ENCODE measurements around the gene GRAP2. TPM values are rescaled to one million over a fixed set of nuclear protein-coding genes. Genes with fewer than 3 reads are reported as not detected.

The GRAP2 gene
- total RNA-seq, 1 experiment from 2014 or later: 0.42 TPM

- H3K27me3 ChIP-seq (ENCODE audit: insufficient read depth, low read length): peaks cover 57% of the 10 kb centered on the region
- ChIA-PET RAD21 (ENCODE audit: low non-redundant PET in 1 of 2, low total read pairs in 2 of 2, uncharacterized antibody in 2 of 2, unreplicated experiment in 2 of 2) (no interaction called here), CTCF (no interaction called here), POLR2A (no interaction called here)
- no peaks in the 10 kb centered on the region for H3K9me3 ChIP-seq (ENCODE audit: control insufficient read depth in 1 of 2, insufficient read depth in 1 of 2, low read depth in 1 of 2, low read length in 2 of 2)
- no TSS peak for BruUV-seq (replicated peaks)
- H3K36me3 ChIP-seq (ENCODE audit: control insufficient read depth in 1 of 2, insufficient read depth in 2 of 2, low read length in 2 of 2): no peaks in the 10 kb centered on the region
- no peak overlapping the region for H3K4me2 ChIP-seq (ENCODE audit: low read length)
- intact Hi-C loops (cut with micrococcal nuclease): no loop called here
- TF ChIP-seq SRF (IDR thresholded peaks at IDR 0.05; ENCODE audit: low read depth) (no peak), EGR1 (IDR thresholded peaks at IDR 0.05; ENCODE audit: low read depth) (no peak), POLR2AphosphoS5 (IDR thresholded peaks at IDR 0.05; ENCODE audit: low read depth, low read length) (no peak), EZH2 (IDR thresholded peaks at IDR 0.05) (no peak), CTCF (IDR thresholded peaks at IDR 0.05 in 2 of 3, conservative IDR thresholded peaks at IDR 0.05 in 1 of 3; ENCODE audit: borderline replicate concordance in 1 of 3, insufficient read depth in 1 of 3, low read depth in 2 of 3, low read length in 2 of 3) (no peak), CEBPB (IDR thresholded peaks at IDR 0.05; ENCODE audit: low read depth) (no peak), YY1 (IDR thresholded peaks at IDR 0.05; ENCODE audit: extremely low read depth, insufficient replicate concordance, low read depth, low read length) (no peak)
- H3K79me2 ChIP-seq (ENCODE audit: insufficient read depth, low read length): no peaks in the 10 kb centered on the region
- no peak for ATAC-seq
- H3K9me2 ChIP-seq (ENCODE audit: insufficient read depth): no peaks in the 10 kb centered on the region
- H3K9ac ChIP-seq (ENCODE audit: low read length): no peak overlapping the region
- no peaks in the 10 kb centered on the region for H3K4me1 ChIP-seq (ENCODE audit: control insufficient read depth in 1 of 2, insufficient read depth in 2 of 2, low read length in 2 of 2)
- no peak overlapping the region for H3K27ac ChIP-seq (ENCODE audit: low read depth, low read length)
- H3K4me3 ChIP-seq (replicated peaks in 1 of 2; ENCODE audit: low read depth in 1 of 2, low read length in 2 of 2): no peak overlapping the region
- H2AFZ ChIP-seq (ENCODE audit: low read depth, low read length, poor library complexity, severe bottlenecking): no peak overlapping the region
- no peak for DNase-seq (ENCODE audit: low read depth, low spot score)
- no peaks in the 10 kb centered on the region for H4K20me1 ChIP-seq (ENCODE audit: insufficient read depth)
Observed at GRCh38 chr22:39907047-39907446, 6.2 kb downstream of the GRAP2 start.

GRCh38 chr22:39907605-39908097, 6.8 kb downstream of the GRAP2 start:
- DNase-seq (ENCODE audit: low read depth, low spot score) (no peak), ATAC-seq (no peak)
- no peak overlapping the region for H3K9ac ChIP-seq (ENCODE audit: low read length)
- H4K20me1 ChIP-seq (ENCODE audit: insufficient read depth): no peaks in the 10 kb centered on the region
- CTCF ChIA-PET: no interaction called here
- H3K4me1 ChIP-seq (ENCODE audit: control insufficient read depth in 1 of 2, insufficient read depth in 2 of 2, low read length in 2 of 2): no peaks in the 10 kb centered on the region
- TF ChIP-seq ZFX (IDR thresholded peaks at IDR 0.05) (no peak), YY1 (IDR thresholded peaks at IDR 0.05; ENCODE audit: extremely low read depth, insufficient replicate concordance, low read depth, low read length) (no peak)
- no peak overlapping the region for H3K4me3 ChIP-seq (replicated peaks in 1 of 2; ENCODE audit: low read depth in 1 of 2, low read length in 2 of 2)
- no peaks in the 10 kb centered on the region for H3K9me2 ChIP-seq (ENCODE audit: insufficient read depth)
- H2AFZ ChIP-seq (ENCODE audit: low read depth, low read length, poor library complexity, severe bottlenecking): no peak overlapping the region
- no peaks in the 10 kb centered on the region for H3K36me3 ChIP-seq (ENCODE audit: control insufficient read depth in 1 of 2, insufficient read depth in 2 of 2, low read length in 2 of 2)
- no peaks in the 10 kb centered on the region for H3K9me3 ChIP-seq (ENCODE audit: control insufficient read depth in 1 of 2, insufficient read depth in 1 of 2, low read depth in 1 of 2, low read length in 2 of 2)
- POLR2A ChIA-PET: no interaction called here
- BruUV-seq (replicated peaks): no TSS peak
- intact Hi-C loops (cut with micrococcal nuclease): no loop called here
- H3K4me2 ChIP-seq (ENCODE audit: low read length): no peak overlapping the region
- RAD21 ChIA-PET (ENCODE audit: low non-redundant PET in 1 of 2, low total read pairs in 2 of 2, uncharacterized antibody in 2 of 2, unreplicated experiment in 2 of 2): no interaction called here
- H3K79me2 ChIP-seq (ENCODE audit: insufficient read depth, low read length): no peaks in the 10 kb centered on the region
- no peak overlapping the region for H3K27ac ChIP-seq (ENCODE audit: low read depth, low read length)
- peaks cover 51% of the 10 kb centered on the region for H3K27me3 ChIP-seq (ENCODE audit: insufficient read depth, low read length)
